Nephron progenitor cell (in vitro differentiated cells): ENCODE results near the gene CMIP.

Experiments used
- DNase-seq: peaks from one replicate; pipeline ENCODE4 v3.0.0; 2021
- H3K27ac Mint-ChIP-seq: 2 replicates; pipeline ENCODE4 v1.8.0; 2021; ENCODE audit warnings: mild to moderate bottlenecking, moderate library complexity, mixed read lengths
- H3K27me3 Mint-ChIP-seq: 2 replicates; pipeline ENCODE4 v1.8.0; 2021; ENCODE audit warnings: mild to moderate bottlenecking, low read depth, mixed read lengths; ENCODE audit not compliant: poor library complexity
- H3K36me3 Mint-ChIP-seq: 2 replicates; pipeline ENCODE4 v1.8.0; 2021; ENCODE audit warnings: low read depth, mixed read lengths
- H3K4me1 Mint-ChIP-seq: 2 replicates; pipeline ENCODE4 v1.8.0; 2021; ENCODE audit warnings: mixed read lengths
- H3K4me3 Mint-ChIP-seq: 2 replicates; pipeline ENCODE4 v1.8.0; 2021; ENCODE audit warnings: mild to moderate bottlenecking, moderate library complexity, mixed read lengths
- H3K9me3 Mint-ChIP-seq: 2 replicates; pipeline ENCODE4 v1.8.0; 2021; ENCODE audit warnings: mild to moderate bottlenecking, moderate library complexity, mixed read lengths
- CTCF ChIP-seq: fragments of 200-600 bp; sonication (generic); IDR thresholded peaks from 2 replicates; pipeline ENCODE4 v1.5.0; 2021; ENCODE audit warnings: antibody characterized with exemption

The CMIP gene

GRCh38 chr16:81551151-81551808 is 106.7 kb downstream of the CMIP start:
- peaks cover 14% of the 10 kb centered on the region for H3K36me3 Mint-ChIP-seq
- H3K9me3 Mint-ChIP-seq, result no peaks in the 10 kb centered on the region
- no peak overlapping the region for H3K4me3 Mint-ChIP-seq
- DNase-seq, result no peak
- TF ChIP-seq CTCF, result no peak
- peaks cover 41% of the 10 kb centered on the region for H3K4me1 Mint-ChIP-seq
- no peaks in the 10 kb centered on the region for H3K27me3 Mint-ChIP-seq
- H3K27ac Mint-ChIP-seq, result no peak overlapping the region

GRCh38 chr16:81551821-81552304 is 107.3 kb downstream of the CMIP start:
- no peak for TF ChIP-seq CTCF
- Mint-ChIP-seq H3K9me3 (no peaks in the 10 kb centered on the region), H3K4me1 (peaks cover 35% of the 10 kb centered on the region), H3K27ac (no peak overlapping the region), H3K36me3 (peaks cover 14% of the 10 kb centered on the region), H3K27me3 (no peaks in the 10 kb centered on the region), H3K4me3 (no peak overlapping the region)
- no peak for DNase-seq

- H3K4me3 Mint-ChIP-seq, result no peak overlapping the region
- H3K36me3 Mint-ChIP-seq, result peaks cover 14% of the 10 kb centered on the region
- no peak for DNase-seq
- H3K27ac Mint-ChIP-seq, result peak overlapping the region; percentile 21
- H3K9me3 Mint-ChIP-seq, result no peaks in the 10 kb centered on the region
- no peaks in the 10 kb centered on the region for H3K27me3 Mint-ChIP-seq
- TF ChIP-seq CTCF, result no peak
- peaks cover 27% of the 10 kb centered on the region for H3K4me1 Mint-ChIP-seq
Measured at GRCh38 chr16:81552743-81553079, 108.1 kb downstream of the CMIP start.

- H3K27ac Mint-ChIP-seq, result peak overlapping the region; percentile 21
- TF ChIP-seq CTCF, result no peak
- peaks cover 32% of the 10 kb centered on the region for H3K4me1 Mint-ChIP-seq
- H3K4me3 Mint-ChIP-seq, result no peak overlapping the region
- peaks cover 14% of the 10 kb centered on the region for H3K36me3 Mint-ChIP-seq
- H3K9me3 Mint-ChIP-seq, result no peaks in the 10 kb centered on the region
- H3K27me3 Mint-ChIP-seq, result no peaks in the 10 kb centered on the region
- no peak for DNase-seq
Measured at GRCh38 chr16:81553080-81553813, 108.6 kb downstream of the CMIP start.

GRCh38 chr16:81553814-81554675 is 109.4 kb downstream of the CMIP start:
- H3K27me3 Mint-ChIP-seq, result no peaks in the 10 kb centered on the region
- peaks cover 14% of the 10 kb centered on the region for H3K36me3 Mint-ChIP-seq
- no peak overlapping the region for H3K4me3 Mint-ChIP-seq
- TF ChIP-seq CTCF, result no peak
- no peak overlapping the region for H3K27ac Mint-ChIP-seq
- no peaks in the 10 kb centered on the region for H3K9me3 Mint-ChIP-seq
- peaks cover 35% of the 10 kb centered on the region for H3K4me1 Mint-ChIP-seq
- DNase-seq, result no peak
